K562 (cell line): ENCODE results near the gene ACOX1. TPM values are rescaled to one million over a fixed set of nuclear protein-coding genes. Genes with fewer than 3 reads are reported as not detected.

Experiments
- CCNT2 ChIP-seq: IDR thresholded peaks from 2 replicates; pipeline ENCODE4 v1.6.1; 2011; ENCODE audit warnings: borderline replicate concordance, low read depth, mild to moderate bottlenecking, moderate library complexity, mixed read lengths, low read length; ENCODE audit not compliant: insufficient read length; ENCODE audit errors: extremely low read depth
- COPS2 ChIP-seq: fragments of 450-650 bp; conservative IDR thresholded peaks from 2 replicates; pipeline ENCODE4 v1.6.1; 2016; ENCODE audit warnings: mild to moderate bottlenecking, moderate library complexity
- NEUROD1 ChIP-seq: fragments of 150-350 bp; IDR thresholded peaks from 2 replicates; pipeline ENCODE4 v1.6.1; 2014; ENCODE audit warnings: borderline replicate concordance, low read length, low read depth; ENCODE audit not compliant: partially characterized antibody
- RAD21 ChIP-seq, 2 experiments: fragments of 250-450 bp in 1 of 2; fragments of 450-650 bp in 1 of 2; sonication (Bioruptor Pico) in 1 of 2; formaldehyde crosslinking in 1 of 2; IDR thresholded peaks in 1 of 2; conservative IDR thresholded peaks in 1 of 2; 2 replicates each; pipeline versions ENCODE4 v1.4.0 to v1.8.0; 2020 to 2022; ENCODE audit warnings: mild to moderate bottlenecking in 2 of 2, moderate library complexity in 1 of 2
- SETDB1 ChIP-seq: IDR thresholded peaks from one replicate; pipeline ENCODE4 v1.6.1; 2012; ENCODE audit warnings: low read length, control low read depth, inconsistent platforms
- SMARCA5 ChIP-seq: fragments of 450-650 bp; IDR thresholded peaks from 2 replicates; pipeline ENCODE4 v1.6.1; 2016
- STAG1 ChIP-seq: sonication (generic); formaldehyde crosslinking; IDR thresholded peaks from 2 replicates; pipeline ENCODE4 v1.5.0; 2020; ENCODE audit warnings: missing genetic modification reagents, borderline replicate concordance
- TCFL5 ChIP-seq: fragments of 250-450 bp; sonication (Bioruptor Pico); conservative IDR thresholded peaks from 2 replicates; pipeline ENCODE4 v1.6.1; 2021; ENCODE audit warnings: mild to moderate bottlenecking, moderate library complexity, matching md5 sums
- ZNF134 ChIP-seq: fragments of 250-450 bp; sonication (Bioruptor Pico); conservative IDR thresholded peaks from 2 replicates; pipeline ENCODE4 v1.4.0; 2020
- ZNF436 ChIP-seq: fragments of 250-450, 450-650 bp; sonication (Bioruptor Pico); formaldehyde crosslinking; IDR thresholded peaks from 2 replicates; pipeline ENCODE4 v1.7.0; 2020; ENCODE audit warnings: mild to moderate bottlenecking
- ZNF57 ChIP-seq: fragments of 450-650 bp; formaldehyde crosslinking; IDR thresholded peaks from 2 replicates; pipeline ENCODE4 v1.4.0; 2020; ENCODE audit warnings: mild to moderate bottlenecking, moderate library complexity
- ZNF830 ChIP-seq: fragments of 250-450 bp; sonication (Bioruptor Pico); IDR thresholded peaks from 2 replicates; pipeline ENCODE4 v1.5.0; 2021; ENCODE audit warnings: mild to moderate bottlenecking
- polyA plus RNA-seq, 8 experiments: library from polyadenylated mRNA; depleted of rRNA in 4 of 8; stranded (reverse) in 5 of 8; unstranded in 3 of 8; fragments of >200 nt; fragmentation: Nextera tagmentation in 2 of 8; fragmentation: Illumina TruSeq in 1 of 8; extraction: Ambion mirVana in 2 of 8; extraction: Trizol in 1 of 8; gene quantifications; 2 replicates each; pipeline versions ENCODE4 v1.2.1 to v1.2.3, GENCODE V29; 2011 to 2014; ENCODE audit warnings: inconsistent platforms in 1 of 8, missing spikeins in 1 of 8
- total RNA-seq, 7 experiments: library from RNA; depleted of rRNA in 6 of 7; stranded (reverse); fragments of >200 nt in 6 of 7; fragmentation: Illumina TruSeq in 2 of 7; extraction: Trizol in 2 of 7; gene quantifications; 2 replicates each; pipeline versions ENCODE4 v1.2.1 to v1.2.3, GENCODE V29; 2011 to 2021; ENCODE audit warnings: low replicate concordance in 1 of 7
- TF ChIP-seq, protein P1 (sequence below): sonication (generic); formaldehyde crosslinking; IDR thresholded peaks from 2 replicates; pipeline ENCODE4 v1.8.0; 2023; ENCODE audit warnings: missing genetic modification reagents, mild to moderate bottlenecking, borderline replicate concordance
- TF ChIP-seq, protein P2 (sequence below): fragments of 150-350 bp; conservative IDR thresholded peaks from 2 replicates; pipeline ENCODE4 v1.6.1; 2014; ENCODE audit warnings: low read length
- TF ChIP-seq, protein P3 (sequence below): fragments of 250-450 bp; sonication (Bioruptor Pico); IDR thresholded peaks from 2 replicates; pipeline ENCODE4 v1.4.0; 2020
- TF ChIP-seq, protein P4 (sequence below): sonication (generic); IDR thresholded peaks from 2 replicates; pipeline ENCODE4 v1.6.1; 2016

ACOX1 gene
- total and polyA plus RNA-seq, 9 of the 15 experiments (the other 6 are each of a cell fraction or from before 2014, with no cell fraction given), result 7.8 to 24.1 (median 14.5) TPM

DNA sequence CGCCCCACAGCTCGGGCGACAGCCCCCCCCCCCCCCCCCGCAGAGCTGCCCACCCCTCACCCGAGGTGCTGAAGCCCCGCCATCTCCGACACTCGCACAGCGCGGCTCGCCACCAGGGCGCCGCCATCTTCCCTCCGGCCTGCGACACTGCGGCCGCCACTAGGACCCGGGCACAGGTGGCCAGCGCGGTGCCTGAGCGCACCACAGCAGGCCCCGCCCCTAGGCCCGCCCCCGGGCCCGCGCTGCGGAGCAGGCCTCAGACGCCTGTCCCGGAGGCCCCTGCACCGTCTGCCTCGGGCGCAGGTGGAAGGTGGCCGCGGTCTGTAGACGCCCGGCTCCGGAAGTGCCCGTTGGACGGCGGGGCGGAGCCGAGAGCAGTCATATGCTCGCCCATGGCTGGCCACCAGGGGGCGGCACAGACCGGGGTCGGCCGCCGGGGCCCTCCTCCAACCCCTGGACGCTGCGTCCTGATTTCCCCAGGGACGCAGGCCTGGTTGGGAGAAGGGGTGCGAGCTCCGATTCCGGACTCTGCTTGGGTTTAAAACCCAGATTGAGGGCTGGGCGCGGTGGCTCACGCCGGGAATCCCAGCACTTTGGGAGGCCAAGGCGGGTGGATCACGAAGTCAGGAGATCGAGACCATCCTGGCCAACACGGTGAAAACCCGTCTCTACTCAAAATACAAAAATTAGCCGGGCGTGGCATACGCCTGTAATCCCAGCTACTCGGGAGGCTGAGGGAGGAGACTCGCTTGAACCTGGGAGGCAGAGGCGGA, 74.0 kb downstream of the ACOX1 start, which contains the start of gene MRPL38 (continued):
- TF ChIP-seq, protein P1, sequence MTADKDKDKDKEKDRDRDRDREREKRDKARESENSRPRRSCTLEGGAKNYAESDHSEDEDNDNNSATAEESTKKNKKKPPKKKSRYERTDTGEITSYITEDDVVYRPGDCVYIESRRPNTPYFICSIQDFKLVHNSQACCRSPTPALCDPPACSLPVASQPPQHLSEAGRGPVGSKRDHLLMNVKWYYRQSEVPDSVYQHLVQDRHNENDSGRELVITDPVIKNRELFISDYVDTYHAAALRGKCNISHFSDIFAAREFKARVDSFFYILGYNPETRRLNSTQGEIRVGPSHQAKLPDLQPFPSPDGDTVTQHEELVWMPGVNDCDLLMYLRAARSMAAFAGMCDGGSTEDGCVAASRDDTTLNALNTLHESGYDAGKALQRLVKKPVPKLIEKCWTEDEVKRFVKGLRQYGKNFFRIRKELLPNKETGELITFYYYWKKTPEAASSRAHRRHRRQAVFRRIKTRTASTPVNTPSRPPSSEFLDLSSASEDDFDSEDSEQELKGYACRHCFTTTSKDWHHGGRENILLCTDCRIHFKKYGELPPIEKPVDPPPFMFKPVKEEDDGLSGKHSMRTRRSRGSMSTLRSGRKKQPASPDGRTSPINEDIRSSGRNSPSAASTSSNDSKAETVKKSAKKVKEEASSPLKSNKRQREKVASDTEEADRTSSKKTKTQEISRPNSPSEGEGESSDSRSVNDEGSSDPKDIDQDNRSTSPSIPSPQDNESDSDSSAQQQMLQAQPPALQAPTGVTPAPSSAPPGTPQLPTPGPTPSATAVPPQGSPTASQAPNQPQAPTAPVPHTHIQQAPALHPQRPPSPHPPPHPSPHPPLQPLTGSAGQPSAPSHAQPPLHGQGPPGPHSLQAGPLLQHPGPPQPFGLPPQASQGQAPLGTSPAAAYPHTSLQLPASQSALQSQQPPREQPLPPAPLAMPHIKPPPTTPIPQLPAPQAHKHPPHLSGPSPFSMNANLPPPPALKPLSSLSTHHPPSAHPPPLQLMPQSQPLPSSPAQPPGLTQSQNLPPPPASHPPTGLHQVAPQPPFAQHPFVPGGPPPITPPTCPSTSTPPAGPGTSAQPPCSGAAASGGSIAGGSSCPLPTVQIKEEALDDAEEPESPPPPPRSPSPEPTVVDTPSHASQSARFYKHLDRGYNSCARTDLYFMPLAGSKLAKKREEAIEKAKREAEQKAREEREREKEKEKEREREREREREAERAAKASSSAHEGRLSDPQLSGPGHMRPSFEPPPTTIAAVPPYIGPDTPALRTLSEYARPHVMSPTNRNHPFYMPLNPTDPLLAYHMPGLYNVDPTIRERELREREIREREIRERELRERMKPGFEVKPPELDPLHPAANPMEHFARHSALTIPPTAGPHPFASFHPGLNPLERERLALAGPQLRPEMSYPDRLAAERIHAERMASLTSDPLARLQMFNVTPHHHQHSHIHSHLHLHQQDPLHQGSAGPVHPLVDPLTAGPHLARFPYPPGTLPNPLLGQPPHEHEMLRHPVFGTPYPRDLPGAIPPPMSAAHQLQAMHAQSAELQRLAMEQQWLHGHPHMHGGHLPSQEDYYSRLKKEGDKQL (CRISPR knock-in tag), result no peak
- TF ChIP-seq ZNF830 (CRISPR knock-in tag) (no peak), NEUROD1 (peak; percentile 57), COPS2 (no peak), SETDB1 (no peak), TCFL5 (CRISPR knock-in tag) (no peak), ZNF436 (CRISPR knock-in tag) (no peak), ZNF134 (CRISPR knock-in tag) (no peak), STAG1 (CRISPR knock-in tag) (peak; percentile 94), CCNT2 (peak; percentile 89), SMARCA5 (no peak), RAD21 (CRISPR knock-in tag; conservative IDR thresholded peaks at IDR 0.05 in 1 of 2, IDR thresholded peaks at IDR 0.05 in 1 of 2) (peak; percentile 100), ZNF57 (CRISPR knock-in tag) (no peak)
- TF ChIP-seq, protein P2, sequence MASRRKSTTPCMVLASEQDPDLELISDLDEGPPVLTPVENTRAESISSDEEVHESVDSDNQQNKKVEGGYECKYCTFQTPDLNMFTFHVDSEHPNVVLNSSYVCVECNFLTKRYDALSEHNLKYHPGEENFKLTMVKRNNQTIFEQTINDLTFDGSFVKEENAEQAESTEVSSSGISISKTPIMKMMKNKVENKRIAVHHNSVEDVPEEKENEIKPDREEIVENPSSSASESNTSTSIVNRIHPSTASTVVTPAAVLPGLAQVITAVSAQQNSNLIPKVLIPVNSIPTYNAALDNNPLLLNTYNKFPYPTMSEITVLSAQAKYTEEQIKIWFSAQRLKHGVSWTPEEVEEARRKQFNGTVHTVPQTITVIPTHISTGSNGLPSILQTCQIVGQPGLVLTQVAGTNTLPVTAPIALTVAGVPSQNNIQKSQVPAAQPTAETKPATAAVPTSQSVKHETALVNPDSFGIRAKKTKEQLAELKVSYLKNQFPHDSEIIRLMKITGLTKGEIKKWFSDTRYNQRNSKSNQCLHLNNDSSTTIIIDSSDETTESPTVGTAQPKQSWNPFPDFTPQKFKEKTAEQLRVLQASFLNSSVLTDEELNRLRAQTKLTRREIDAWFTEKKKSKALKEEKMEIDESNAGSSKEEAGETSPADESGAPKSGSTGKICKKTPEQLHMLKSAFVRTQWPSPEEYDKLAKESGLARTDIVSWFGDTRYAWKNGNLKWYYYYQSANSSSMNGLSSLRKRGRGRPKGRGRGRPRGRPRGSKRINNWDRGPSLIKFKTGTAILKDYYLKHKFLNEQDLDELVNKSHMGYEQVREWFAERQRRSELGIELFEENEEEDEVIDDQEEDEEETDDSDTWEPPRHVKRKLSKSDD, result 0 out of 2 replicates have a peak, but pooled peaks have one; percentile 40
- TF ChIP-seq, protein P3, sequence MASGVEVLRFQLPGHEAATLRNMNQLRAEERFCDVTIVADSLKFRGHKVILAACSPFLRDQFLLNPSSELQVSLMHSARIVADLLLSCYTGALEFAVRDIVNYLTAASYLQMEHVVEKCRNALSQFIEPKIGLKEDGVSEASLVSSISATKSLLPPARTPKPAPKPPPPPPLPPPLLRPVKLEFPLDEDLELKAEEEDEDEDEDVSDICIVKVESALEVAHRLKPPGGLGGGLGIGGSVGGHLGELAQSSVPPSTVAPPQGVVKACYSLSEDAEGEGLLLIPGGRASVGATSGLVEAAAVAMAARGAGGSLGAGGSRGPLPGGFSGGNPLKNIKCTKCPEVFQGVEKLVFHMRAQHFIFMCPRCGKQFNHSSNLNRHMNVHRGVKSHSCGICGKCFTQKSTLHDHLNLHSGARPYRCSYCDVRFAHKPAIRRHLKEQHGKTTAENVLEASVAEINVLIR (CRISPR knock-in tag), result peak; percentile 12; the same call in 1 of the 2 replicates
- TF ChIP-seq, protein P4, sequence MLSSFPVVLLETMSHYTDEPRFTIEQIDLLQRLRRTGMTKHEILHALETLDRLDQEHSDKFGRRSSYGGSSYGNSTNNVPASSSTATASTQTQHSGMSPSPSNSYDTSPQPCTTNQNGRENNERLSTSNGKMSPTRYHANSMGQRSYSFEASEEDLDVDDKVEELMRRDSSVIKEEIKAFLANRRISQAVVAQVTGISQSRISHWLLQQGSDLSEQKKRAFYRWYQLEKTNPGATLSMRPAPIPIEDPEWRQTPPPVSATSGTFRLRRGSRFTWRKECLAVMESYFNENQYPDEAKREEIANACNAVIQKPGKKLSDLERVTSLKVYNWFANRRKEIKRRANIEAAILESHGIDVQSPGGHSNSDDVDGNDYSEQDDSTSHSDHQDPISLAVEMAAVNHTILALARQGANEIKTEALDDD, result no peak
